CD4-positive, alpha-beta T cell treated with Interleukin-6 for 4 hours (primary cell): Measurements from ENCODE around the gene TMEM8B.

Source experiments
- DNase-seq: peaks from one replicate; pipeline ENCODE4 v3.0.0-alpha.2; 2020; ENCODE audit warnings: mixed read lengths

Gene TMEM8B, protein sequence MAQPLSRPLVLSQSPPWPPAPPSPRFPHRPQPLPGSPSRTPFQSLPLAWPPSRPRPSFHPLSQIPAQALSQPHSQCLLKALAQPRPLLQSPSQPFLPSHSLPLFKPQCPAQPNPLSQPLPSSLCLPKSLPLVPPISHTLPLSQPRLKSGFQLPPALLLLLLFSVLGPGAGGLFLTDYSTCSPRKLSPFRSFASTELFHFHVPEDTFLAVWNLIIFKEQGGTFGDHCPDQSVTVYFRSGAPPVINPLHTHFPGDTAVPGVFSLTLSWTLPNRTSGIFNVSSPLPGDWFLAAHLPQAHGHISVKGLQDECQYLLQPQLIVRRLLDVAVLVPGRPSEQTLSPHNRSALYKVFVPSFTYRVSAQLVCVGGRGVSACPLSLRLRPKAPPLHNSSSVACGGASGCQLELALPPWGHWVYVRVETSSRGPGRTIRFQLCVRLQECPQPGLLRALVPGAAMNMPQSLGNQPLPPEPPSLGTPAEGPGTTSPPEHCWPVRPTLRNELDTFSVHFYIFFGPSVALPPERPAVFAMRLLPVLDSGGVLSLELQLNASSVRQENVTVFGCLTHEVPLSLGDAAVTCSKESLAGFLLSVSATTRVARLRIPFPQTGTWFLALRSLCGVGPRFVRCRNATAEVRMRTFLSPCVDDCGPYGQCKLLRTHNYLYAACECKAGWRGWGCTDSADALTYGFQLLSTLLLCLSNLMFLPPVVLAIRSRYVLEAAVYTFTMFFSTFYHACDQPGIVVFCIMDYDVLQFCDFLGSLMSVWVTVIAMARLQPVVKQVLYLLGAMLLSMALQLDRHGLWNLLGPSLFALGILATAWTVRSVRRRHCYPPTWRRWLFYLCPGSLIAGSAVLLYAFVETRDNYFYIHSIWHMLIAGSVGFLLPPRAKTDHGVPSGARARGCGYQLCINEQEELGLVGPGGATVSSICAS

DNA sequence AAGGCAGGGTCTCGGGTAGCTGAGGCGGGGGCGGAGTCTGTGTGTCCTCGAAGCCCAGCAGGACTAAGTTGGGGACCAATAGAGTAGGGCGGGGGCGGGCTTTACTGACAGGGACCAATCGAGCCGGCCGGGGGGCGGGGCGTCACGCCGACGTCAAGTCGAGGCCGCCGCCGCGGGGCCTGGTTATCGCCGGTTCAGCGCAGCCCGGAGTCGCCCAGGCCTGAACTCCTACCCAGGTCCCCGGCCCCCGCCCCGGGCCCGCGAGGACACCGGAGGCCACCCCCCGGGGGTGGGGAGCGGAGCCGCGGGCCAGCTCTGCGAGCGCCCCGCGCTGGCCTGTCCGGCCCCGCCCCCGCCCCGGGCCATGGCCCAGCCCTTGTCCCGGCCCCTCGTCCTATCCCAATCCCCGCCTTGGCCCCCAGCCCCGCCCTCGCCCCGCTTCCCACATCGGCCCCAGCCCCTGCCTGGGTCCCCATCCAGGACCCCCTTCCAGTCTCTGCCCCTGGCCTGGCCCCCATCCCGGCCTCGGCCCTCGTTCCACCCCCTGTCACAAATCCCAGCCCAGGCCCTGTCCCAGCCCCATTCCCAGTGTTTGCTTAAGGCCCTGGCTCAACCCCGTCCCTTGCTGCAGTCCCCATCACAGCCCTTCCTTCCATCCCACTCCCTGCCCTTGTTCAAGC lies at the start of gene TMEM8B:
Gene TMEM8B (plus strand): TSS at position 145 of the 680 bp plus-strand sequence. CDS start 220 bp downstream, at position 365.
- peak; percentile 98 for DNase-seq

DNA sequence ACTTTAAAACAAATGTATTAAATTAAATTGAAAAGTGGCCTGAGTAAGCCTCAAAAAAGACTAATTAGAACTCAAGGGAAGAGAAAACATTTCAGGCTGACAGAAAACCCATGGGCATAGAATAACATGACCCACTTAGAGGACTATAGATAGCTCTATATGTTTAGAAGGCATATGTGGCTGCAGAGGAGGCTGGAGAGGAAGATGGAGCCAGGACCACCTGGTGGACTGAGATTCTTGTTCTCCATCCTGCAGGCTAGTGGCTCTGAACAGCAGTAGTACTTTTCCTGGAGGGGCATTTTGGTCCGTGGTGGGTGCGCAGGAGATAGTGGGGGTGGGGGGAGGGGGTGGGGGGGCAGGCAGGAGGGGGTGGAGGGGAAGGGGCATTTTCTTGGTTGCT lies 48.0 kb upstream of the TMEM8B start:
- DNase-seq: no peak

DNA sequence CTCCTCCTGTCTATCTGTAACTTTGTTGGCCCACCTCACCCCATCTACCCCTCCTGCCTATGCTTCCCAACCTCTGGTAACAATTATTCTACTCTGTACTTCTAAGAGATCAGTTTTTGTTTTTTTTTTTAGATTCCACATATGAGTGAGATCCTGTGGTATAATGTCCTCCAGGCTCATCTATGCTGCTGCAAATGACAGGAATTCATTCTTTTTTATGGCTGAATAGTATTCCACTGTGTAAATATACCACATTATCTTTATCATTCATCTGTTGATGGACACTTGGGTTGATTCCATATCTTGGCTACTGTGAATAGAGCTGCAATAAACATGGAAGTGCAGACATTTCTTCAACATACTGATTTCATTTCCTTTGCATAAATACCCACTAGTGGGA lies 45.6 kb upstream of the TMEM8B start:
- no peak for DNase-seq

DNA sequence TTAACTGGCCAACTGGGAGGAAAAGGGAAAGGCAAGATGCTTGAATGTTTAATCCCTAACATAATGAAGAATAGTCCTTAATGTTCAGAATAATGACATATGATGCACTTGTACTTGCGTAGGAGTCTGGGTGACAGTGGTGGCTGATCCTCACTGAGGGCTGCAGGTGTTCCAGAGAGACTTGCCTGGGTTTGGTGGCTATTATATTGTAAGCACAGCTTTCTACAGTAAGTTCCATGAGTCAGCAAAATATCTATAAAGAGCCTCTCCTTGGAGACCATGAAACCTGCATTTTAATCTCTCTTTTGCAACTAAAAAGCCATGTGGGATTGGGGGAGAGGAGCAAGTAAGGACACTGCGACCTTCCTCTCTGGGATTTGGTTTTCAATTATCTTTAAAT lies 39.5 kb upstream of the TMEM8B start:
- DNase-seq: no peak

DNA sequence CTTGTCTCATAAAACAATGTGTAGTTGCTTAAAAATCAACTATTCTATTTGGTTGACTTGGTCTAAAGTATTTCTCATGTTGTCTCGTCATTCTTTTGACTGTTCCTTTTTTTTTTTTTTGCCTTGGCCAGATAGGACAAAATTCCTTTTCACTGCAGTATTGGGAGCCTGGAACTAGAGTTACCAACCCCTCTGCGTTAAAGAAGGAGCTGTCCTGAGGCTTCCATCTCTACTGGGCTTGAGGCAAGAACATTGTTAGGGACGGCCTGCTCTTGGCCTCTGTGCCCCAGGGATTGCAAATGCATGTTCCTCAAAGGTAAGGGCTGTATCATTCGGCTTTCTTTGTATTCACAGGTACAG lies 39.0 kb upstream of the TMEM8B start:
- DNase-seq: no peak

DNA sequence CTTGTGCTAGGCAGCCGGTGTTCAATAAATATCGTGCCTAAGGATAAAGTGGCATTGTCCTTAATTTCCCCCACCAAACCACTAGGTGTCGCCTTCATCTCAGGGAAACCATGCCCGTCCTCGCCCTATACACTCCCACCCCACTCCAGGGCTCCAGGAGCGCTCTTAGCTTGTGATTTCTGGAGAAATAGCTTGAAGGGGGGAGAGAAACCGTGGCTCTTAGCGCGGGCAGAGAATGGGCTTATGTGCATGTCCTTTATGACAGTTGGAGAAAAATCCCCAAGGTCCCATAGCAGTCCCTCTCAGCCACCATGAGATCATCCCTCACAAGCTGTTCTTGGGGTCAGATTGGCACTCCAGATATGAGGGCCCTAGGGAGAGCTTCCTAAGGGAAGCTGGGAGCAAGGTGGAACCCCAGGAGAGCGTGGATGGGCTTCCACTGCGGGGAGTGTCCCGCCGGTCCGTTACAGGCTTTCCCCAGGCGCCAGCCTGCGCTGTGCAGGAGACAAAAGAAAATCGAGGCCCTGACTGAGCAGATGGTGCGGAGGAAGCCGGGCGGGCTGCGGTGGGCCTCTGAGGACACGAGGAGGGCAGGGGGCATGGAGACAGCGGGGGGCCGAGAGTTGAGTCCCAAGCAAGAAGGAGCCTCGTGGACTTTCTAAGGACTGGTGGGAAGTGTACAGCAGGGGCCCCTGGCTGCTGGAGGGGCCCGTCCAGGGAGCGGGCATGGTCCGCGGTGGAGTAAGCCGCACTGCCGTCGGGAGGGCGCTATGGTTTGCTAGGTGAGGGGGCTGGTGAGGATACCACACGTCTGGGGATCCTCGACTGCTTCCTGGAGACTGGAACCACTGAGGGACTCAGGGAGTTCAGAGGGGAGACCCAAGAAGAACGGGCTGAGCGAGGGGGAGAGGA lies 38.4 kb upstream of the TMEM8B start:
- DNase-seq: peak; percentile 69

DNA sequence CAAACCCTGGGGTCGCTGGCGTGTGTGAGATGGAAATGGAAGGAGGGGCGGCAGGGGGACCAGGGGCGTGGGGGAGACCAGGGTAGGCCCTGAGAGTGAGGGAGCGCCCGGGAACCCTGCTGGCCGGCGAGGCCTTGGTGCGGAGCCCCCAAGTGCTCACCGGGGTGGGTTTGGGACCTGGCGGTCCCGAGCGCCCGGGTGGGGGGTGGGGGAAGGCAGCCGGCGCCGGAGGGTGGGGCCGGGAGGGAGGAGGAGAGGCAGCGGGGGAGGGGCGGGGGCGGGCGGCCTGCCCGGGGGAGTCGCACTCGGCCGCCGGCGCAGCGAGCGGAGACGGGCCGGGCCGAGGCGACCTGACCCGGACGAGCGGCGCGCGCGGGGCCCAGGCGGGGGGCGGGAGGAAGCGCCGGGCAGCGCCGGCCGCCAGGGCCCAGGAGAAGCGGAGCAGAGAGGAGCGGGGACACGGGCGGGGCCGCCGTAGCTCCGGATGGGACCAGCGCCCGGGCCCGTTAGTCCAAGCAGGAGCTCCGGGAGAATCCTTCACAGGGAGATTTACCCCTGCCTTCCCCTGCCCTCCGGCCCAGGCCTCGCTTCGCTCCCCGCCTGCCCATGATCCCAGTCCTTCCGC lies 37.6 kb upstream of the TMEM8B start, which contains the start of gene NPR2:
Gene NPR2 (plus strand): TSS at position 295 of the 625 bp plus-strand sequence. CDS start 818 bp downstream, outside the sequence.
- DNase-seq: no peak

DNA sequence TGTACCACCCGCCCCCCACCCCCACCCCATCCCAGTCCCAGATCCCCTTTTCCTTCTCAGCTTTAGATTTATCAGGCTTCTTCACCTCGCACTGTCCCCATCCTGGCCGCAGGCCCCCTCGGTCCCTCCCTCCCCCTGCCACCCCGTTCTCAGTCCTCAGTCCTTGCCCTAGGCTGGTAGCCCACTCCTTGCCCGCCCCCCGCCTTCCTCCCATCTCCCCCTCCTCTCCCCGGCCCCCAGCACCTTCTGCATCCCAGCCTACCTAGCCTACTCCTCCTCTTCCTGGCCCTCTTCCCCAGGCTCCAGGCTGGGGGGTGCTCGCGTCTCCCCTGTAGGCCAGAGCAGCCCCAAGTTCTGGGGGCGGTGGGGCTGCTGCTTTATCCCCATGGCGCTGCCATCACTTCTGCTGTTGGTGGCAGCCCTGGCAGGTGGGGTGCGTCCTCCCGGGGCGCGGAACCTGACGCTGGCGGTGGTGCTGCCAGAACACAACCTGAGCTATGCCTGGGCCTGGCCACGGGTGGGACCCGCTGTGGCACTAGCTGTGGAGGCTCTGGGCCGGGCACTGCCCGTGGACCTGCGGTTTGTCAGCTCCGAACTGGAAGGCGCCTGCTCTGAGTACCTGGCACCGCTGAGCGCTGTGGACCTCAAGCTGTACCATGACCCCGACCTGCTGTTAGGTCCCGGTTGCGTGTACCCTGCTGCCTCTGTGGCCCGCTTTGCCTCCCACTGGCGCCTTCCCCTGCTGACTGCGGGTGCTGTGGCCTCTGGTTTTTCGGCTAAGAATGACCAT lies 36.8 kb upstream of the TMEM8B start:
- DNase-seq: no peak

DNA sequence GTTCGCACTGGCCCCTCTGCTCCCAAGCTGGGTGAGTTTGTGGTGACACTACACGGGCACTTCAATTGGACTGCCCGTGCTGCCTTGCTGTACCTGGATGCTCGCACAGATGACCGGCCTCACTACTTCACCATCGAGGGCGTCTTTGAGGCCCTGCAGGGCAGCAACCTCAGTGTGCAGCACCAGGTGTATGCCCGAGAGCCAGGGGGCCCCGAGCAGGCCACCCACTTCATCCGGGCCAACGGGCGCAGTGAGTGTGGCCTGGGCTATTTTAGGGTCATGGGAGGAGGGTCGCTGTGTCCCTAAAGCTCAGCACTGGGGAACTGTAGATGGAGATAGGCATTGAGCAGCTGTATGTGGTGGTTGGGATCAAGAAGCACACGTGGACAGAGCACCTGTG lies 36.2 kb upstream of the TMEM8B start:
- no peak for DNase-seq

DNA sequence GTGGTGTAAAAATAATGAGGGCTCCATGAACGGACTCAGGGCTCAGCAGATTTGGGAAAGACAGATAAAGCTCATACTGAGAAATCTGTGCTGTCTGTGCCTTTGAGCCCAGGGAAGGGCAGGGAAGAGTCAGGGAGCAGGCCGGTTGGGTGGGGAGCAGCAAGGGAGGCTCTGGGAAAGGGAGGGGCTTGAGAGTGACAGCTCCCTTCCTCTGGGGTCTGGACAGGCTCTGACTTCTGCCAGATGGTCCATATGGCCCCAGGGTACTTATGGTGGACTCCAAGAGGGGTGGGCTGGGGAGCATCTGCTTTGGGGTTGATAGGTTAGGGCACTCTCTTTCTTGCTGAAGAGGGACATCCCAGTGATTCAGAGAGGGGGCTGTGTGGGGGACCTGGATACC lies 35.6 kb upstream of the TMEM8B start:
- DNase-seq: no peak

DNA sequence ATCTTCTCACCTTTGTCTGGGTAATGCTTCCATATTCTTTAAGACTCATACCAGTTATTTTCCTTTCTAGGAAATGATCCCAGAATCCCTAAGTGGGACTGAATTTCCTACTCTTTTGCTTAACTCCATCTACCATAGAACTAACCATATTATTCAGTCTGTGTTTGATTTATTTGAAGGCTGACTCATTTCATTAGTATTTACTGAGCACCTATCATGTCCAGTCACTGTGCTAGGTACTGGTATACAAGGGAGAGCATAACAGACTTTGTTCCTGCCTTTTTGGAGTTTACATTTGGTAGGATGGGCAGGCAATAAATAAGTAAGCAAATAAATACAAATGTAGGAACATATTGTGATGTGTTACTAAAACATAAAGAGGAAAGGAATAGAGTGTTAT lies 33.3 kb upstream of the TMEM8B start:
- no peak for DNase-seq

DNA sequence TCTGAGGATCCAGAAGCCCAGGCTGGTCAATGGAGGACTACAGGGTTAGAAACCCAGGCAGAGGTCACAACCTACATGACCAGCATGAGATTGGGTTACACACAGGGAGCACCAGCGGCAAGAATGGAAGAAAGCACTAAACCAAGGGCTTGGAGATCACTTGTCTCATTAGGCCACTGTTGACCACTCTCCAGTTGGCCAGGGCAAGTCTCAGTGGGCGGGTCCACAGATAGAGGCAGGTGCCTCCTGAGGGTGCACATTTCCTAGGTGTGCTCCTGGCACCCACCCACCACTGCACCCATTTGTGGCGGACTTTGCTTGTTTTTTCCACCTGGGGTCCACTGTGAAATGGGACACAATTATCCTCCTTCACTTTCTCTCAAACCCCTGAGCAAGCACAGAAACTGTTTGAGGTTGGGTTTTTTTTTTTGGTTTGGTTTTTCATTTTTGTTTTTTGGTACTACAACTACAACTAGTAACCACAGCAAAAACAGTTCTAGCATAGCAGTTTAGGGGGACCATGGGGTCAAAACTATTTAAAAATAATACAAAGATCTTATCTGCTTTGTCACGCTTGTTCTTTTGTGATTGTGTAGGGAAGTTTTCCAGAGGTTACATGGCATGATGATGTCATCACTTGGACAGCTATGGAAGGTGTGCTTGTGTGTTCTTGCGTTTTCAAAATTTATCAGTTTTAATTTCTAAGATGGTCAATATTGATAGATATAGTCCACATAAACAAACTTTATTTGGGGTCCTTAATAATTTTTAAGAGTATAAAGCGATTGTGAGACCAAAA lies 31.5 kb upstream of the TMEM8B start:
- DNase-seq: no peak

DNA sequence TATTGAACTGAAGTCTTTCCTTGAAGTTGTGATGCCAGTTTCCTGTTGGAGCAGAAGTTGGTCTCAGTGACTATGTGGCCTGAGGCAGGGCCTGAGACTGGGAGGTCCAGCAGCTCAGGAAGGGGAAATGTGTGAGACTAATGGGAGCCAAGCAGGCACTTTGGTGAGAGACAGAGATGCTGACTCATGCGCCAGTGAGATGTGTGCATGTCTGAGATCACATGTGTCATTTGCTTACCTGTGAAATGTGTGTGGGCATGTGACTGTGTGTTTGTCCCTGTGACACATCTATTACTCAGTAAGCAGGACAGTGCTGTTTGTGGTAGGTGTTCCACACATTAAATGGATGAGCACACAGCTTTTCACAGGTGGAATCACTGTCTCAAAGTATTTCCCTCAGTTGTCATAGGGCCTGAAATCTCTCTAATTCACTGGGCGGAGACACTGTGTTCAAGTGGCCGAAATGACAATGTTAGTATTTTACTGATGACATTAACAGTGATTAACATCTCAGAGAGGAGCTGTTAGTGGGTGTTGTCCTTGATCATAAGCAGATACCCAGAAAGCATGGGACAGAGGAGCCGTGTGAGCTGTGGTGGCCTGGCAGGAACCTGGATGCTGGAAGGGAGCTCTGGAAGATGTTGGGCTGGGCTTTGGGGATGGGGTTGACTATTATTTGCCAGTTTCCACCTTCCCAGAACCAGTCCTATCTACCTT lies 30.2 kb upstream of the TMEM8B start:
- DNase-seq: no peak

DNA sequence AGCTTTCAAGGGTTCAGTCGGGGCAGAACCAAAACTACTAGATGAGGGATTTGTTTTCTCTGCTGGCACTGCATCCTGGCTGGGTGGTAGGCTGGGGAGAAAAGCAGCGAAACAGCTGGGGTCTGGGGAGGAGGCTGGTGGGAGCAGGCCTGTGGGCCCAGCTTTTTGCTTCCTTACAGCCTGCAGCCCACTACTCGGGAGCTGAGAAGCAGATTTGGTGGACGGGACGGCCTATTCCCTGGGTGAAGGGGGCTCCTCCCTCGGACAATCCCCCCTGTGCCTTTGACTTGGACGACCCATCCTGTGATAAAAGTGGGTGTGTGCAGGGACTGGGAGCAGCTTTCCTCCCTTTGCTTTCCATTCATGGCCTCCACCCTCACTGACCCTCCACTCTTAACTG lies 28.5 kb upstream of the TMEM8B start:
- no peak for DNase-seq

DNA sequence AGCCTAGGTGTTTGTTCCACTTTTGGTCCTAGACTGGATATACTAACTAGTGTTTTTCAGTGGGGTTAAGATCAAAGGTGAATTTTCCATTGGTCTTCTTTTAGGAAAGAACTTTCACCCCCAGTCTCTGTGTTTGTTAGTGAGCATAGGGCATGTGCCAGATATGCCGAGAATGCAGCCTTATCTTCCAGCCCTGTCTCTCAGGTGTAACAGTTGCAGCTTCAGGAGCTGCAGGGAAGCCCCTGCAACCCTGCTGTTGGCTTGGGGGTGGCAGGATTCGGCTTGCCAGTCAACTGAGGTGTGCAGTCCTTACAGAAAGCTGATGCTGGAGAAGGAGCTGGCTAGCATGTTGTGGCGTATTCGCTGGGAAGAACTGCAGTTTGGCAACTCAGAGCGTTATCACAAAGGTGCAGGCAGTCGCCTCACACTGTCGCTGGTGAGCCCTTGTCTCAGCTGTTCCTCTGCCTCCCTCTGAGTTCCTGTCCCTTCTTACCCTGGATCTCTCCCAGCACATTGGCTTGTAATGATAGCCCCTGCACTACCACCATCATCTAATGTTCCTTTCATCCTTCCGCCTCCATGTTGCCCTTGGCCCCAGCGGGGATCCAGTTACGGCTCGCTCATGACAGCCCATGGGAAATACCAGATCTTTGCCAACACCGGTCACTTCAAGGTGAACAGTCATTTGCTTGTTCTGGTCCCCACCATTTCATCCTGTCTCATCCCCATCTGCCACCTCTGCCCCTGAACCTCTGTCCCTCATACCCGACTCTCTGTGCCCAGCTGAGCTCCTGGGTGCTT lies 27.5 kb upstream of the TMEM8B start:
- no peak for DNase-seq

DNA sequence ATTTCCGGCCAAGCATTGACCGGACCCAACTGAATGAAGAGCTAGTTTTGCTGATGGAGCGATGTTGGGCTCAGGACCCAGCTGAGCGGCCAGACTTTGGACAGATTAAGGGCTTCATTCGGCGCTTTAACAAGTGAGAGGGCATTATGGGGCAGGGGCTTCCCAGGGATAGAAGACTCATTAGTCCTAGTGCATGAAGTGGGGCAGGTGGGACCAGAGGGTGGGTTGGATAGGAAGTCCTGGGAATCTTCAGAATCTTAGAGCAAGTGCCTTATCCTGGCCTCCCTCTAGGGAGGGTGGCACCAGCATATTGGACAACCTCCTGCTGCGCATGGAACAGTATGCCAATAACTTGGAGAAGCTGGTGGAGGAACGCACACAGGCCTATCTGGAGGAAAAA lies 22.9 kb upstream of the TMEM8B start:
- DNase-seq: no peak

DNA sequence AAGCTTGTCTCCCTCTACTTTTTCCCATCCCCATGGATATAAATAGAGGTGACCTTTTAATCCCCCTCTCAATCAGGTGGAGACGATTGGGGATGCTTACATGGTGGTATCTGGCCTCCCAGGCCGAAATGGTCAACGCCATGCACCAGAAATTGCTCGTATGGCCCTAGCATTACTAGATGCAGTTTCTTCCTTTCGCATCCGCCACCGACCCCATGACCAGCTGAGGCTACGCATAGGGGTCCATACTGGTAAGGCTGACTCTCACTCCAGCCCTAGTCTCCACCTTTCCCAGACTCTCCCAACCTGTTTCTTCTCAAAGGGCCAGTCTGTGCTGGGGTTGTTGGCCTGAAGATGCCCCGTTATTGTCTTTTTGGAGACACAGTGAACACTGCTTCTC lies 20.6 kb upstream of the TMEM8B start:
- no peak for DNase-seq

DNA sequence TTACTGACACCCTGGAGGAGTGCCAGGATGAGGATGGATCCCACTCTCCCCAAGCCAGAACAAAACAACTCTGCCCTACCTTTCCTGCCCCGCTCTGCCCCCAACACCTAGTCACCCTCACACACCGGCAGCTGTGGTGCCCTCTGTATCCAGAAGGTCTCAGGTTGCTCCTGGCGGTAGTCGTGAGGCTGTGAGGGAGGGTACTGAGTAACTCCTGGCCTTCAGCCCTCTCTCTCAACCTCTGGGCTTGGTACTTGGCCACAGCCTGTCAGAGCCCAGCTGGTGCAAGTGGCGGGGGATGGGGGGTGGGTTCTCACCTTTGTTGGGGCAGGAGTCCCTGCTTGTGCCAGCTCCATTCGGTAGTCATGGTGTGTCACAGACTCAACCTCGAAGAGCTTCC lies 18.9 kb upstream of the TMEM8B start:
- DNase-seq: no peak
